Stomach (tissue), 4 donors: ENCODE measurements around the gene SLC27A6.

Experiments
- POLR2A ChIP-seq, 4 donors: fragments of 450-650 bp; IDR thresholded peaks; one replicate each; pipeline ENCODE4 v1.6.1; 2016; ENCODE audit warnings: antibody characterized with exemption in 4 of 4, control low read depth in 2 of 4, mild to moderate bottlenecking in 1 of 4, moderate library complexity in 1 of 4
- POLR2AphosphoS5 ChIP-seq, 3 donors: sonication (generic); formaldehyde crosslinking; IDR thresholded peaks; one replicate each; pipeline ENCODE4 v1.6.1; 2016; ENCODE audit warnings: antibody characterized with exemption in 3 of 3
- TF ChIP-seq, protein P1 (sequence below), 7 experiments: fragments of 450-650 bp in 4 of 7; fragments of 200-600 bp in 3 of 7; sonication (generic) in 3 of 7; IDR thresholded peaks; one replicate each; pipeline ENCODE4 v1.5.1; 2016 to 2019; ENCODE audit warnings: antibody characterized with exemption in 7 of 7, control low read depth in 2 of 7, mild to moderate bottlenecking in 1 of 7

GRCh38 chr5:129051283-129051682, 86.0 kb downstream of the SLC27A6 start:
- TF ChIP-seq, protein P1, sequence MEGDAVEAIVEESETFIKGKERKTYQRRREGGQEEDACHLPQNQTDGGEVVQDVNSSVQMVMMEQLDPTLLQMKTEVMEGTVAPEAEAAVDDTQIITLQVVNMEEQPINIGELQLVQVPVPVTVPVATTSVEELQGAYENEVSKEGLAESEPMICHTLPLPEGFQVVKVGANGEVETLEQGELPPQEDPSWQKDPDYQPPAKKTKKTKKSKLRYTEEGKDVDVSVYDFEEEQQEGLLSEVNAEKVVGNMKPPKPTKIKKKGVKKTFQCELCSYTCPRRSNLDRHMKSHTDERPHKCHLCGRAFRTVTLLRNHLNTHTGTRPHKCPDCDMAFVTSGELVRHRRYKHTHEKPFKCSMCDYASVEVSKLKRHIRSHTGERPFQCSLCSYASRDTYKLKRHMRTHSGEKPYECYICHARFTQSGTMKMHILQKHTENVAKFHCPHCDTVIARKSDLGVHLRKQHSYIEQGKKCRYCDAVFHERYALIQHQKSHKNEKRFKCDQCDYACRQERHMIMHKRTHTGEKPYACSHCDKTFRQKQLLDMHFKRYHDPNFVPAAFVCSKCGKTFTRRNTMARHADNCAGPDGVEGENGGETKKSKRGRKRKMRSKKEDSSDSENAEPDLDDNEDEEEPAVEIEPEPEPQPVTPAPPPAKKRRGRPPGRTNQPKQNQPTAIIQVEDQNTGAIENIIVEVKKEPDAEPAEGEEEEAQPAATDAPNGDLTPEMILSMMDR (IDR thresholded peaks at IDR 0.05), result no peak
- TF ChIP-seq POLR2AphosphoS5 (IDR thresholded peaks at IDR 0.05) (no peak), POLR2A (IDR thresholded peaks at IDR 0.05) (no peak)
